ENCODE measurements around the gene EID1.

The EID1 gene

DNA sequence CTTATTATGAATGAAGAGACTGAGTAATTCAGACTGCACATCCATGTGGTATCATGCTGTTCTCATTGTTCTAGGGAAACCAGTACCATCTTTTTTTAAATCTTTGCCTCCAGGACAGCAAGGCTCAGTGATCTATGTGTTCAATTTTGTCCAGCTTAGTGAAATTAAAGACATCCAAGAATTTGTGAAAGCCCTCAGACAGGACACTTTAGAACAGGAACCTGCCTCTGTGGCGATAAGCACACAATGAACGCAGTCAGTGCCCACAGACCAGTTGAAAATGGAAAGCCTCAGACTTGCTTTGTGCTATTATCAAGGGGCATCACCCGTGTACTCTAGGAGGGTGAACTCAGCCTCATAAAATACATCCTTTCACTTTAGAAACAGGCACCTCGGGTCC is 20.1 kb downstream of the EID1 start:
- no peak overlapping the region for H3K27ac ChIP-seq (ENCODE audit: low read depth, low read length)
- H3K4me2 ChIP-seq (ENCODE audit: low read depth, low read length, poor library complexity, severe bottlenecking) = no peak overlapping the region
- no peak overlapping the region for H3K4me3 ChIP-seq (ENCODE audit: insufficient read depth, low read length, poor library complexity, severe bottlenecking)
- no peaks in the 10 kb centered on the region for H3K9me3 ChIP-seq (ENCODE audit: insufficient read depth, low read length)
- H3K36me3 ChIP-seq (ENCODE audit: low read length) = no peaks in the 10 kb centered on the region
- no peak overlapping the region for H2AFZ ChIP-seq (ENCODE audit: low read depth, low read length, severe bottlenecking)
- H3K9ac ChIP-seq (ENCODE audit: low read length) = no peak overlapping the region
- no peaks in the 10 kb centered on the region for H3K79me2 ChIP-seq (ENCODE audit: insufficient read depth, low read length)
- TF ChIP-seq, protein P1, sequence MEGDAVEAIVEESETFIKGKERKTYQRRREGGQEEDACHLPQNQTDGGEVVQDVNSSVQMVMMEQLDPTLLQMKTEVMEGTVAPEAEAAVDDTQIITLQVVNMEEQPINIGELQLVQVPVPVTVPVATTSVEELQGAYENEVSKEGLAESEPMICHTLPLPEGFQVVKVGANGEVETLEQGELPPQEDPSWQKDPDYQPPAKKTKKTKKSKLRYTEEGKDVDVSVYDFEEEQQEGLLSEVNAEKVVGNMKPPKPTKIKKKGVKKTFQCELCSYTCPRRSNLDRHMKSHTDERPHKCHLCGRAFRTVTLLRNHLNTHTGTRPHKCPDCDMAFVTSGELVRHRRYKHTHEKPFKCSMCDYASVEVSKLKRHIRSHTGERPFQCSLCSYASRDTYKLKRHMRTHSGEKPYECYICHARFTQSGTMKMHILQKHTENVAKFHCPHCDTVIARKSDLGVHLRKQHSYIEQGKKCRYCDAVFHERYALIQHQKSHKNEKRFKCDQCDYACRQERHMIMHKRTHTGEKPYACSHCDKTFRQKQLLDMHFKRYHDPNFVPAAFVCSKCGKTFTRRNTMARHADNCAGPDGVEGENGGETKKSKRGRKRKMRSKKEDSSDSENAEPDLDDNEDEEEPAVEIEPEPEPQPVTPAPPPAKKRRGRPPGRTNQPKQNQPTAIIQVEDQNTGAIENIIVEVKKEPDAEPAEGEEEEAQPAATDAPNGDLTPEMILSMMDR (IDR thresholded peaks at IDR 0.05; ENCODE audit: insufficient read depth, low read length, poor library complexity, severe bottlenecking) = no peak
- no peak for TF ChIP-seq EZH2phosphoT487 (conservative IDR thresholded peaks at IDR 0.05; ENCODE audit: low read length)
- no peaks in the 10 kb centered on the region for H3K27me3 ChIP-seq (ENCODE audit: low read length)
- H3K9me2 ChIP-seq (replicated peaks; ENCODE audit: insufficient read depth, low read length) = no peaks in the 10 kb centered on the region
- no peaks in the 10 kb centered on the region for H3F3A ChIP-seq (ENCODE audit: insufficient read depth)
- H4K20me1 ChIP-seq (ENCODE audit: low read depth, low read length) = no peaks in the 10 kb centered on the region

DNA sequence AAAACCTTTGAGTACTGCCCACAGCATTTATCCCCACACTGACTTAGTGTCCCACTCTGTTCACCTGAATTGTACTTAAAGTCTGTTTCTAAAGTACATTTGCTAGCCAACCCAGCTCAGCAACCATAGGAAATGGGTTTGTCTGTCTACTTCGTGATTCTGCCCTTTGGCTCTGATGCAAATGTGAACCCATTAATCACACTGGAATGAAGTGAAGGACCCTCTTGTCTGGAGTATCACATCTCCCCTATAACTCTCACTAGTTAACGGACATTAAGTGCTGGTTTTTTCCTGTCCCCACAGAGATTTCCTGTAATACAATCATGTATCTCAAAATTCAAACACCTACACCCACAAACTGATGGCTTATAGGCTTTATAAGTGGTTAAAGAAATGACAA is 20.5 kb downstream of the EID1 start:
- Histone ChIP-seq H3K4me3 (ENCODE audit: insufficient read depth, low read length, poor library complexity, severe bottlenecking) (no peak overlapping the region), H3K9me3 (ENCODE audit: insufficient read depth, low read length) (no peaks in the 10 kb centered on the region), H3K79me2 (ENCODE audit: insufficient read depth, low read length) (no peaks in the 10 kb centered on the region), H3K9ac (ENCODE audit: low read length) (no peak overlapping the region), H3K9me2 (replicated peaks; ENCODE audit: insufficient read depth, low read length) (no peaks in the 10 kb centered on the region), H3K27me3 (ENCODE audit: low read length) (no peaks in the 10 kb centered on the region), H3F3A (ENCODE audit: insufficient read depth) (no peaks in the 10 kb centered on the region), H3K4me2 (ENCODE audit: low read depth, low read length, poor library complexity, severe bottlenecking) (no peak overlapping the region), H2AFZ (ENCODE audit: low read depth, low read length, severe bottlenecking) (no peak overlapping the region), H4K20me1 (ENCODE audit: low read depth, low read length) (no peaks in the 10 kb centered on the region), H3K27ac (ENCODE audit: low read depth, low read length) (no peak overlapping the region), H3K36me3 (ENCODE audit: low read length) (no peaks in the 10 kb centered on the region)
- no peak for TF ChIP-seq EZH2phosphoT487 (conservative IDR thresholded peaks at IDR 0.05; ENCODE audit: low read length)
- TF ChIP-seq, protein P1 (IDR thresholded peaks at IDR 0.05; ENCODE audit: insufficient read depth, low read length, poor library complexity, severe bottlenecking) = no peak

DNA sequence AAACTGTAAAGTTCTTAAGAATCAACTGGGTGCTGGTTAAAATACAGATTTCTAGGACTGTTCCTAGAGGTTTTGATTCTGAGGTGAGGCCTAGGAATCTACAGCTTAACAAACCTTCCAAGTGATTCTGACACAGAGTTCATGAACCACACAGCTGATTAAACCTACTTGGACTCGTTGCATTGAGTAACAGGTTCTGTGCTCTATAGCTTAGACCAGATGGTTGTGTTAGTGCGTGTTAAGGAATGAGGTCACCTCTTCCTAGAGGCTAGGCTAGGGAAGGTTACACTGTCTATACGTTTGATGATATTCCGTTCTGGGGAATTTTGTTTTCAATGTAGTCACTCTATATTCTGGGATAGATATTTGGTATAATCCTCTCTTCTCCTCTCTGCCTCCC is 21.9 kb downstream of the EID1 start:
- no peaks in the 10 kb centered on the region for H3K27me3 ChIP-seq (ENCODE audit: low read length)
- no peak overlapping the region for H2AFZ ChIP-seq (ENCODE audit: low read depth, low read length, severe bottlenecking)

More for the DNA sequence above, 21.9 kb downstream of the EID1 start:
- Histone ChIP-seq H3F3A (ENCODE audit: insufficient read depth) (no peaks in the 10 kb centered on the region), H3K27ac (ENCODE audit: low read depth, low read length) (no peak overlapping the region), H3K9ac (ENCODE audit: low read length) (no peak overlapping the region), H3K9me2 (replicated peaks; ENCODE audit: insufficient read depth, low read length) (no peaks in the 10 kb centered on the region), H3K4me3 (ENCODE audit: insufficient read depth, low read length, poor library complexity, severe bottlenecking) (no peak overlapping the region), H3K4me2 (ENCODE audit: low read depth, low read length, poor library complexity, severe bottlenecking) (no peak overlapping the region), H3K79me2 (ENCODE audit: insufficient read depth, low read length) (no peaks in the 10 kb centered on the region), H3K36me3 (ENCODE audit: low read length) (no peaks in the 10 kb centered on the region), H3K9me3 (ENCODE audit: insufficient read depth, low read length) (no peaks in the 10 kb centered on the region), H4K20me1 (ENCODE audit: low read depth, low read length) (no peaks in the 10 kb centered on the region)
- TF ChIP-seq, protein P1 (IDR thresholded peaks at IDR 0.05; ENCODE audit: insufficient read depth, low read length, poor library complexity, severe bottlenecking) = no peak
- no peak for TF ChIP-seq EZH2phosphoT487 (conservative IDR thresholded peaks at IDR 0.05; ENCODE audit: low read length)

Data from SU-DHL-6 (cell line).